Endothelial cell (in vitro differentiated cells): ENCODE results near the gene KCND2. TPM values are rescaled to one million over a fixed set of nuclear protein-coding genes. Genes with fewer than 3 reads are reported as not detected.
A peak's percentile ranks its signal among the peaks of the same experiment; 100 is the strongest.

Experiments used
- DNase-seq: peaks from one replicate; pipeline ENCODE4 v3.0.0; 2021; ENCODE audit warnings: low spot score
- H3K27ac Mint-ChIP-seq: one replicate; pipeline ENCODE4 v1.8.0; 2021; ENCODE audit warnings: mixed read lengths, inconsistent platforms; ENCODE audit not compliant: unreplicated experiment
- H3K27me3 Mint-ChIP-seq: one replicate; pipeline ENCODE4 v1.8.0; 2021; ENCODE audit warnings: mild to moderate bottlenecking, moderate library complexity, mixed read lengths, inconsistent platforms; ENCODE audit not compliant: unreplicated experiment
- H3K36me3 Mint-ChIP-seq: one replicate; pipeline ENCODE4 v1.8.0; 2021; ENCODE audit warnings: mild to moderate bottlenecking, low read depth, mixed read lengths, inconsistent platforms; ENCODE audit not compliant: unreplicated experiment
- H3K4me1 Mint-ChIP-seq: one replicate; pipeline ENCODE4 v1.8.0; 2021; ENCODE audit warnings: mild to moderate bottlenecking, mixed read lengths, inconsistent platforms; ENCODE audit not compliant: unreplicated experiment
- H3K4me3 Mint-ChIP-seq: one replicate; pipeline ENCODE4 v1.8.0; 2021; ENCODE audit warnings: mild to moderate bottlenecking, mixed read lengths, inconsistent platforms; ENCODE audit not compliant: unreplicated experiment
- H3K9me3 Mint-ChIP-seq: one replicate; pipeline ENCODE4 v1.8.0; 2021; ENCODE audit warnings: mixed read lengths, inconsistent platforms; ENCODE audit not compliant: unreplicated experiment
- CTCF ChIP-seq: fragments of 200-600 bp; sonication (generic); IDR thresholded peaks from one replicate; pipeline ENCODE4 v1.5.0; 2021; ENCODE audit warnings: antibody characterized with exemption; ENCODE audit not compliant: unreplicated experiment
- total RNA-seq: library from RNA; stranded (reverse); fragmentation: NEBNext Ultra II Directional; extraction: Animal tissue kit (Norgen Biotek cat#: 25700); gene quantifications from one replicate; pipeline ENCODE4 v1.2.1, GENCODE V29; 2021; ENCODE audit not compliant: unreplicated experiment

The KCND2 gene
- total RNA-seq, 1 donor from 2014 or later = 0.28 TPM

DNA sequence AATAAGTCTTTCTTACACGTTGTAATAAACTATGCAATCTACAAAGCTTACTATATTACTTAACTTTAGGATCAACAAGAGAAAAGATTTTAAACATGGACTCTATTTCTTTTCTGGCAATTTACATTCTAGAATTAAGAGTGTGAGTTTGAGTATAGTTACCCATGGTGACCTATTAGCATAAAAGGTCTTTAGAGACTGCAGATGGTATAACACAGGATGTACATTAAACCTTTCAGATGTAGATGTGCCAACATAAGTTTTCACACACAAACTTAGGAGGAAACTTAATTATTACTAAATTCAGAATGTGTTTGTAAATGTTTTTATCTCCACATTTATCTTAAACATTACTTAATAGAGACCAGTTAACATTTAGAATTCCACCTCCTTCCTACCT, 54.1 kb downstream of the KCND2 start:
- Mint-ChIP-seq H3K27ac (no peak overlapping the region), H3K9me3 (no peaks in the 10 kb centered on the region), H3K4me1 (no peaks in the 10 kb centered on the region), H3K27me3 (no peaks in the 10 kb centered on the region), H3K36me3 (no peaks in the 10 kb centered on the region), H3K4me3 (no peak overlapping the region)
- no peak for DNase-seq
- TF ChIP-seq CTCF = no peak

DNA sequence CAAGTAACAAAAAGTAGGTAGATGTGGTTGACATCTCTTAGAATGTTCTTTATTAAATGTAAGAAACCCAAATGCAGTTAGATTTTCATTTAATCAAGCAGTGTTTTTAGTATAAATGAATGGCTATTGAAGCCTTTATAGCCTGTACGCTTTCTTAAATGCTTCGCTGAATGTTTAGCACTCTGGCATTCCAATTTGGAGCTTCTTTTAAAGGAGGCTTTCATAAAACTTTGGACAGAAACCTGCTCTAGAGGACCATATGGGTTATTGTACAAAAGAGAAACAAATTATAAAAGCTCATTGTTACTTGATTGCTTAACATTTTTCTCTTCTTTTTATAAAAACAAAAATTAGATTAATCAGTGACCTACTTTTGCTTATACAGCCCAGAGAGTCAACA, 59.5 kb downstream of the KCND2 start:
- TF ChIP-seq CTCF = no peak
- no peak overlapping the region for H3K4me3 Mint-ChIP-seq
- no peak overlapping the region for H3K27ac Mint-ChIP-seq
- no peaks in the 10 kb centered on the region for H3K36me3 Mint-ChIP-seq
- DNase-seq = no peak
- no peaks in the 10 kb centered on the region for H3K27me3 Mint-ChIP-seq
- no peaks in the 10 kb centered on the region for H3K9me3 Mint-ChIP-seq
- H3K4me1 Mint-ChIP-seq = no peaks in the 10 kb centered on the region

GRCh38 chr7:120334475-120334874, 61.5 kb downstream of the KCND2 start:
- no peak for DNase-seq
- no peaks in the 10 kb centered on the region for H3K36me3 Mint-ChIP-seq
- no peak overlapping the region for H3K4me3 Mint-ChIP-seq
- no peaks in the 10 kb centered on the region for H3K9me3 Mint-ChIP-seq
- no peaks in the 10 kb centered on the region for H3K27me3 Mint-ChIP-seq
- no peak overlapping the region for H3K27ac Mint-ChIP-seq
- no peaks in the 10 kb centered on the region for H3K4me1 Mint-ChIP-seq
- no peak for TF ChIP-seq CTCF

DNA sequence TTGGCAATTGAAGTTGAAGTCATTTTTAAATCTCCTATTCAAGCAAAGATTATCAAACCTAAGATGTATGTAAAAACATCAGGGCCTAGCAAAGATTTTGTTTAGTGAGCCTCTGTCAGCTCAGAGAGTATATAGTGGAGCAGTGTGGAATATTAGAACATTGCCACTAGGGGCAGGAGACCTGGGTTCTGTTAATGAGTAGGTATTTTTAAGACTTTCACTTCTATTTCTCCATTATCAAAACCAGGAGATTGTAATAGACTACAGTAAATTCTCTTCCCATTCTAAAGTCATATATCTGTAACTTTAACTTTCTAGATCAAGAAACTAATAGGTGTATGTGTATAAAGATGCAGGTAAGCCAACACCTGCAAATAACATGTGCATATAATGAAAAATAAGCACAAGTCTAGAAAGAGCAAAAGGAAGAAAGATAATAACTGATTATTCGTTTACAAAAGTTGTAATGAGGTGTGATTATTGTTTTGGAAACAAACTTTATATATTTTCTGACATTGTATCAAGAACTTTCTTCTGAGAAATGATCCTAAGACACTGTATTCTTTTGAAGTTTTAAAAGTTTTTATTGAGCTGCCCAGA, 64.4 kb downstream of the KCND2 start:
- Mint-ChIP-seq H3K4me3 (no peak overlapping the region), H3K27ac (no peak overlapping the region), H3K27me3 (no peaks in the 10 kb centered on the region), H3K4me1 (no peaks in the 10 kb centered on the region), H3K9me3 (no peaks in the 10 kb centered on the region), H3K36me3 (no peaks in the 10 kb centered on the region)
- TF ChIP-seq CTCF = peak; percentile 82
- DNase-seq = peak; percentile 16

DNA sequence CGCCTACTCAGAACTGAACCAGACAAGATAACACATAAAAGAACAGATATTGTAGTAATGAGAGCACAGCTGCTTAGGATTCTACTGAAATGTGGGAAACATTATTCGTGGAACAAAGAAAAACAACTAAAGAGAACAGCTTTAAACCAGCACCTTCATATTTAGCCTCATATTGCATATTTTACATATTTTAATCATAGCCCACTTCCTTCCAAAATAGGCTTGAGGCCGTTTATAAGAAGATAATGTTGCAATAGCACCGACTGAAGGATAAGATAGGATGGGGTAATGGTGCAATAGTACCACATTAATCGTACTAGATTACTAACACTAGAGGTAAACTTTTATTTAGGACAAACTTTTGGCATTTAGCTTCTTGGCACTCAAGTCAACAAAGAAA, 71.3 kb downstream of the KCND2 start:
- Mint-ChIP-seq H3K4me1 (no peaks in the 10 kb centered on the region), H3K27ac (no peak overlapping the region), H3K4me3 (no peak overlapping the region), H3K27me3 (no peaks in the 10 kb centered on the region), H3K36me3 (no peaks in the 10 kb centered on the region), H3K9me3 (no peaks in the 10 kb centered on the region)
- TF ChIP-seq CTCF = no peak
- DNase-seq = no peak
